ENCODE results near the gene SF3A2.

The SF3A2 gene

GRCh38 chr19:2245273-2245672, 8.6 kb downstream of the SF3A2 start:
- ATAC-seq (ENCODE audit: insufficient read depth, low read depth) (no peak), DNase-seq (no peak)
- H4K20me1 ChIP-seq (ENCODE audit: insufficient read depth, low read length), result peaks cover 95% of the 10 kb centered on the region
- H3K4me2 ChIP-seq (ENCODE audit: insufficient read depth, low read length), result no peak overlapping the region
- H2AFZ ChIP-seq (ENCODE audit: low read depth, low read length), result no peak overlapping the region
- peaks cover 99% of the 10 kb centered on the region for H3K36me3 ChIP-seq (ENCODE audit: insufficient read depth, low read length)
- no peaks in the 10 kb centered on the region for H3K27me3 ChIP-seq (ENCODE audit: insufficient read depth, low read length, poor library complexity)
- H3K4me3 ChIP-seq (ENCODE audit: low read depth in 1 of 2, low read length in 2 of 2), result no peak overlapping the region
- TF ChIP-seq EZH2 (IDR thresholded peaks at IDR 0.05; ENCODE audit: borderline replicate concordance, low read depth, low read length, severe bottlenecking), result no peak
- TF ChIP-seq CTCF (IDR thresholded peaks at IDR 0.05; ENCODE audit: borderline replicate concordance, extremely low read depth, low read length, poor library complexity, severe bottlenecking), result no peak
- no peaks in the 10 kb centered on the region for H3K9me3 ChIP-seq (ENCODE audit: insufficient read depth, low read length, severe bottlenecking)
- H3K27ac ChIP-seq (ENCODE audit: low read length), result no peak overlapping the region
- peaks cover 61% of the 10 kb centered on the region for H3K79me2 ChIP-seq (ENCODE audit: insufficient read depth, low read length)
- H3K9ac ChIP-seq (ENCODE audit: low read depth, low read length), result no peak overlapping the region
- H3K4me1 ChIP-seq (ENCODE audit: insufficient read depth, low read length), result peaks cover 17% of the 10 kb centered on the region

DNA sequence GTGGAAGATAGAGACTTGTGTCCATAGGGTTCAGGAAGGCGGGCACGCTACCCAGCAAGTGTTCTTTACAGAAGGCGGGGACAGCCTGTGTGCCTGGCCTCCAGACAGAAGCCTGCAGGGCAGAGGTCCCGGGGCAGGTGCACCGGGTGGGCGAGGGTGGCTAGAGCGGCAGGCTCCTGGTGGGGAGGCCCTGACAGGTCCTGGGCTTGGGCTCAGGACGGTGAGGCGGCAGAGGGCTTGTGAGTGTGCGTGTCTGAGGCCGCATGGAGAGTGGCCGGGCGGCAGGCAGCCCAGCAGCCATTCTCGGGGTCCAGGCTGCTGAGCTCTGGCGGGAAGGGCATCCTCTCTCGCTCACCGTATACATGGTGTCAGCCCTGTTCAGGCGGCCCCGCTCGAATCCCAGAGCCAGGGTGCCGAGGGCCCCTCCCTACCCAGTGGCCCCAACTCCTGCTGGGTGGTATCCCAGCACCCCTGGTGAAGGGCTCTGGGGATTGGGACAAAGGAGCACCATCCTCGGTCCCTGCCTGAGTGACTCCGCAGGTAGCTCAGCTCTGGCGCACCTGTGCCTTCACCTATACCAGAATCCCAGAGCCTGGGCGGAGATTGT, 9.5 kb downstream of the SF3A2 start:
- Histone ChIP-seq H3K4me3 (ENCODE audit: low read depth in 1 of 2, low read length in 2 of 2) (no peak overlapping the region), H3K27me3 (ENCODE audit: insufficient read depth, low read length, poor library complexity) (no peaks in the 10 kb centered on the region), H4K20me1 (ENCODE audit: insufficient read depth, low read length) (peaks cover 89% of the 10 kb centered on the region), H2AFZ (ENCODE audit: low read depth, low read length) (no peak overlapping the region), H3K79me2 (ENCODE audit: insufficient read depth, low read length) (peaks cover 53% of the 10 kb centered on the region), H3K36me3 (ENCODE audit: insufficient read depth, low read length) (peaks cover 91% of the 10 kb centered on the region), H3K4me2 (ENCODE audit: insufficient read depth, low read length) (no peak overlapping the region), H3K4me1 (ENCODE audit: insufficient read depth, low read length) (peaks cover 9% of the 10 kb centered on the region), H3K27ac (ENCODE audit: low read length) (no peak overlapping the region), H3K9me3 (ENCODE audit: insufficient read depth, low read length, severe bottlenecking) (no peaks in the 10 kb centered on the region), H3K9ac (ENCODE audit: low read depth, low read length) (no peak overlapping the region)
- ATAC-seq (ENCODE audit: insufficient read depth, low read depth) (no peak), DNase-seq (no peak)
- TF ChIP-seq EZH2 (IDR thresholded peaks at IDR 0.05; ENCODE audit: borderline replicate concordance, low read depth, low read length, severe bottlenecking) (no peak), CTCF (IDR thresholded peaks at IDR 0.05; ENCODE audit: borderline replicate concordance, extremely low read depth, low read length, poor library complexity, severe bottlenecking) (no peak)

GRCh38 chr19:2246801-2247361, 10.3 kb downstream of the SF3A2 start:
- H3K9ac ChIP-seq (ENCODE audit: low read depth, low read length), result no peak overlapping the region
- H3K36me3 ChIP-seq (ENCODE audit: insufficient read depth, low read length), result peaks cover 87% of the 10 kb centered on the region
- 0 out of 2 replicates have a peak, but pooled peaks cover 2% of the 10 kb centered on the region for H3K4me1 ChIP-seq (ENCODE audit: insufficient read depth, low read length)
- H2AFZ ChIP-seq (ENCODE audit: low read depth, low read length), result no peak overlapping the region
- no peak for ATAC-seq (ENCODE audit: insufficient read depth, low read depth)
- H3K9me3 ChIP-seq (ENCODE audit: insufficient read depth, low read length, severe bottlenecking), result no peaks in the 10 kb centered on the region
- DNase-seq, result no peak
- peaks cover 45% of the 10 kb centered on the region for H3K79me2 ChIP-seq (ENCODE audit: insufficient read depth, low read length)
- no peak overlapping the region for H3K4me2 ChIP-seq (ENCODE audit: insufficient read depth, low read length)
- no peaks in the 10 kb centered on the region for H3K27me3 ChIP-seq (ENCODE audit: insufficient read depth, low read length, poor library complexity)
- TF ChIP-seq CTCF (IDR thresholded peaks at IDR 0.05; ENCODE audit: borderline replicate concordance, extremely low read depth, low read length, poor library complexity, severe bottlenecking) (no peak), EZH2 (IDR thresholded peaks at IDR 0.05; ENCODE audit: borderline replicate concordance, low read depth, low read length, severe bottlenecking) (no peak)
- no peak overlapping the region for H3K4me3 ChIP-seq (ENCODE audit: low read depth in 1 of 2, low read length in 2 of 2)
- H3K27ac ChIP-seq (ENCODE audit: low read length), result no peak overlapping the region
- H4K20me1 ChIP-seq (ENCODE audit: insufficient read depth, low read length), result peaks cover 85% of the 10 kb centered on the region

Measured in DND-41 (cell line).